ENCODE data around the gene CACNA1C. TPM values are rescaled to one million over a fixed set of nuclear protein-coding genes. Genes with fewer than 3 reads are reported as not detected.

The CACNA1C gene
- total and polyA plus RNA-seq, 2 donors (not counting 1 experiment from before 2014, with no cell fraction given): 7.6 to 11.4 TPM

DNA sequence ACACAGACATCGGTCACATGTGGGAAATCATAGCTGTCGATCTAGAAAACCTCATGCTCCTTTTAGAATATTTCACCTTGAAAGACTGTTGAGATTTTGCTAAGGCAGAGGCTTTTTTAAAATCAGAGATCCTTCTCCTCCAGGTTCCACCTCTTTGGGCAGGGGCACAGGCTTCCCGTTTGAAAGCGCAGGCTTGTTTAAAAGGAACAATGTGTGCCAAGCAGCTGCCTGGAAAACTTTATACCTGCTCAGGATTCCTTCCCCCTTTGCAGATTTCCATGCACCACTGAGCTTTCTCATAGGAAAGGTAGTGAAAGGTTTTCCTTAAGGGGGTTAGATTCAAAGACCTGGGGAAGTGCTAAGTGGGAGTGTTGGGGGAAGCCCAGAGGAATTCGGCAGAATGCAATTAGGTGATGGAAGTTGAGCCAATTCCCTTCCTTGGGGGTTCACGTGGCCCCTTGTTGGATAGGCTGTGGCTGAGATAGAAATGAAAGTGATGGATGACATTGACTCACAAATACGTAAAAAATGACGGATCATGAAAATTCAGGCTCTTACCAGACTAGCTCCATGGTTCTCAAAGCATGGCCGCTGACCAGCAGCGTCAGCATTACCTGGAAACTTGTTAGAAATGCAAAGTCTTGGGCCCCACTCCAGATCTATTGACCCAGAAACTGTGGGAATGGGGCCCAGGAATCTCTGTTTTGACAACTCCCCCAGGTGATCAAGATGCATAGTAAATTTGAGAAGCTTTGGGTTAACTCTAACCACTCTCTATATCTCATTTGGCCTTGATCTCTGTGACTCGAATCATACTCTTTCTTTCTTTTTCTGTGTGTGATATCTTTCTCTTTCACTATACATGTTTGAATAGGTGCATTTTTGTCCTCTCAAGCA, 460.6 kb downstream of the CACNA1C start:
- Histone ChIP-seq H4K20me1 (ENCODE audit: control insufficient read depth, extremely low read depth, insufficient read depth, low read length) (no peaks in the 10 kb centered on the region), H3K4me1 (ENCODE audit: control insufficient read depth, extremely low read depth, insufficient read depth, low read length) (no peaks in the 10 kb centered on the region), H3K27ac (ENCODE audit: insufficient read depth, low read length) (no peak overlapping the region), H3K9me3 (ENCODE audit: control insufficient read depth, insufficient read depth, low read depth, low read length) (no peaks in the 10 kb centered on the region), H3K36me3 (ENCODE audit: control insufficient read depth, insufficient read depth, low read length) (no peaks in the 10 kb centered on the region), H3K4me2 (ENCODE audit: extremely low read depth, insufficient read depth, low read length) (no peak overlapping the region), H3K9ac (ENCODE audit: insufficient read depth, low read length) (no peak overlapping the region), H3K79me2 (ENCODE audit: control insufficient read depth, insufficient read depth, low read length) (no peaks in the 10 kb centered on the region), H2AFZ (ENCODE audit: low read length) (no peak overlapping the region), H3K27me3 (ENCODE audit: control insufficient read depth, insufficient read depth, low read length) (no peaks in the 10 kb centered on the region), H3K4me3 (replicated peaks in 1 of 4; ENCODE audit: control extremely low read depth in 1 of 4, insufficient read depth in 1 of 4, low read depth in 3 of 4, low read length in 4 of 4) (no peak overlapping the region)
- DNase-seq (ENCODE audit: low read depth in 2 of 2): no peak
- TF ChIP-seq, protein P1, sequence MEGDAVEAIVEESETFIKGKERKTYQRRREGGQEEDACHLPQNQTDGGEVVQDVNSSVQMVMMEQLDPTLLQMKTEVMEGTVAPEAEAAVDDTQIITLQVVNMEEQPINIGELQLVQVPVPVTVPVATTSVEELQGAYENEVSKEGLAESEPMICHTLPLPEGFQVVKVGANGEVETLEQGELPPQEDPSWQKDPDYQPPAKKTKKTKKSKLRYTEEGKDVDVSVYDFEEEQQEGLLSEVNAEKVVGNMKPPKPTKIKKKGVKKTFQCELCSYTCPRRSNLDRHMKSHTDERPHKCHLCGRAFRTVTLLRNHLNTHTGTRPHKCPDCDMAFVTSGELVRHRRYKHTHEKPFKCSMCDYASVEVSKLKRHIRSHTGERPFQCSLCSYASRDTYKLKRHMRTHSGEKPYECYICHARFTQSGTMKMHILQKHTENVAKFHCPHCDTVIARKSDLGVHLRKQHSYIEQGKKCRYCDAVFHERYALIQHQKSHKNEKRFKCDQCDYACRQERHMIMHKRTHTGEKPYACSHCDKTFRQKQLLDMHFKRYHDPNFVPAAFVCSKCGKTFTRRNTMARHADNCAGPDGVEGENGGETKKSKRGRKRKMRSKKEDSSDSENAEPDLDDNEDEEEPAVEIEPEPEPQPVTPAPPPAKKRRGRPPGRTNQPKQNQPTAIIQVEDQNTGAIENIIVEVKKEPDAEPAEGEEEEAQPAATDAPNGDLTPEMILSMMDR (conservative IDR thresholded peaks at IDR 0.05 in 1 of 2, IDR thresholded peaks at IDR 0.05 in 1 of 2; ENCODE audit: low read depth in 1 of 2, low read length in 2 of 2): no peak
- TF ChIP-seq EZH2 (IDR thresholded peaks at IDR 0.05; ENCODE audit: low read length, missing control alignments): no peak

DNA sequence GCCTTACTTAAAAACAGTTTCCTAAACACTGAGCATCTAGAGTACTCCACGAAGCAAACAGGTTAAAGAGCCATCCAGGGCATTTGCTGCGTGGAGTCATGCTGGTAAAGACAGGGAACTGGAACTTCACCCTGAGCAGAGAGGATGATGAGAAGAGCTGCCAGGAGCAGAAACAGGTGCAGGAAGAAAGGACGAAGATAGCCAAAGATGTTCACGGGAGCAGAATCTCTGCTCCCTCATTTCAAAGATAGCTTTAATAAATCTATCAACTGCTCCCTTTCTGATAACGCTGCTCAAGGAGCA, 461.2 kb downstream of the CACNA1C start:
- no peaks in the 10 kb centered on the region for H3K27me3 ChIP-seq (ENCODE audit: control insufficient read depth, insufficient read depth, low read length)

DNA sequence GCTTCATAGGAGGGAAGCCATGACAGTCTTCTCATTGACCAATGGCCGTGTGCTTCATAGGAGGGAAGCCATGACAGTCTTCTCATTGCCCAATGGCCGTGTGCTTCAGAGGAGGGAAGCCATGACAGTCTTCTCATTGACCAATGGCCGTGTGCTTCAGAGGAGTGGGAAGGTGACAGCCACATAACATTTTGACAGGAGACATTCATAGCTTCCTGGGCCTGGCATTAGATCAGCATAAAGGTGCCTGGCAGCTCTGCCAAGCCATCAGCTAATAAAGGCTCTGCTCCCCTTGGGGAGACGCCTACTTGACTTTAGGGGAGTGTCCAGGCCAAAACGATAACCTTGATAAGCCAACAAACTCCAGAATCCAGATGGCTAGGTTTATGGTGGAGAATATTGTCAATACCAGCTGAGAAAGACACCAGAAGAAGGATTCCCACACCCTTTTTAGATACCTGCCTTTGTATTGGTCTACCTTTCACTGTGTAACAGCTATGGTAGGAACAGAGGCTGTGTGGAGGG, 468.0 kb downstream of the CACNA1C start:
- Histone ChIP-seq H4K20me1 (ENCODE audit: control insufficient read depth, extremely low read depth, insufficient read depth, low read length) (no peaks in the 10 kb centered on the region), H3K4me2 (ENCODE audit: extremely low read depth, insufficient read depth, low read length) (no peak overlapping the region), H3K4me1 (ENCODE audit: control insufficient read depth, extremely low read depth, insufficient read depth, low read length) (no peaks in the 10 kb centered on the region), H3K36me3 (ENCODE audit: control insufficient read depth, insufficient read depth, low read length) (no peaks in the 10 kb centered on the region), H3K4me3 (replicated peaks in 1 of 4; ENCODE audit: control extremely low read depth in 1 of 4, insufficient read depth in 1 of 4, low read depth in 3 of 4, low read length in 4 of 4) (no peak overlapping the region), H3K79me2 (ENCODE audit: control insufficient read depth, insufficient read depth, low read length) (no peaks in the 10 kb centered on the region), H3K27ac (ENCODE audit: insufficient read depth, low read length) (no peak overlapping the region), H3K9ac (ENCODE audit: insufficient read depth, low read length) (no peak overlapping the region), H2AFZ (ENCODE audit: low read length) (no peak overlapping the region), H3K27me3 (ENCODE audit: control insufficient read depth, insufficient read depth, low read length) (no peaks in the 10 kb centered on the region), H3K9me3 (ENCODE audit: control insufficient read depth, insufficient read depth, low read depth, low read length) (no peaks in the 10 kb centered on the region)
- no peak for DNase-seq (ENCODE audit: low read depth in 2 of 2)
- TF ChIP-seq EZH2 (IDR thresholded peaks at IDR 0.05; ENCODE audit: low read length, missing control alignments): no peak
- TF ChIP-seq, protein P1 (conservative IDR thresholded peaks at IDR 0.05 in 1 of 2, IDR thresholded peaks at IDR 0.05 in 1 of 2; ENCODE audit: low read depth in 1 of 2, low read length in 2 of 2): no peak

More for the DNA sequence above, 461.2 kb downstream of the CACNA1C start:
- no peak overlapping the region for H2AFZ ChIP-seq (ENCODE audit: low read length)
- no peak for DNase-seq (ENCODE audit: low read depth in 2 of 2)
- no peaks in the 10 kb centered on the region for H3K36me3 ChIP-seq (ENCODE audit: control insufficient read depth, insufficient read depth, low read length)
- H3K9me3 ChIP-seq (ENCODE audit: control insufficient read depth, insufficient read depth, low read depth, low read length): no peaks in the 10 kb centered on the region
- no peak overlapping the region for H3K9ac ChIP-seq (ENCODE audit: insufficient read depth, low read length)
- H3K4me2 ChIP-seq (ENCODE audit: extremely low read depth, insufficient read depth, low read length): no peak overlapping the region
- no peaks in the 10 kb centered on the region for H3K79me2 ChIP-seq (ENCODE audit: control insufficient read depth, insufficient read depth, low read length)
- no peaks in the 10 kb centered on the region for H4K20me1 ChIP-seq (ENCODE audit: control insufficient read depth, extremely low read depth, insufficient read depth, low read length)
- no peak for TF ChIP-seq EZH2 (IDR thresholded peaks at IDR 0.05; ENCODE audit: low read length, missing control alignments)
- TF ChIP-seq, protein P1 (conservative IDR thresholded peaks at IDR 0.05 in 1 of 2, IDR thresholded peaks at IDR 0.05 in 1 of 2; ENCODE audit: low read depth in 1 of 2, low read length in 2 of 2): no peak
- no peak overlapping the region for H3K27ac ChIP-seq (ENCODE audit: insufficient read depth, low read length)
- no peaks in the 10 kb centered on the region for H3K4me1 ChIP-seq (ENCODE audit: control insufficient read depth, extremely low read depth, insufficient read depth, low read length)
- H3K4me3 ChIP-seq (replicated peaks in 1 of 4; ENCODE audit: control extremely low read depth in 1 of 4, insufficient read depth in 1 of 4, low read depth in 3 of 4, low read length in 4 of 4): no peak overlapping the region
